HepG2 (cell line): ENCODE measurements around the gene PTPN18.

Experiments
- CTCF ChIP-seq: sonication (generic); formaldehyde crosslinking; IDR thresholded peaks from 2 replicates; pipeline ENCODE4 v1.5.0; 2020; ENCODE audit warnings: mild to moderate bottlenecking, missing genetic modification reagents, moderate library complexity
- ZNF639 ChIP-seq: conservative IDR thresholded peaks from 2 replicates; pipeline ENCODE4 v1.6.1; 2018; ENCODE audit warnings: missing genetic modification reagents

DNA sequence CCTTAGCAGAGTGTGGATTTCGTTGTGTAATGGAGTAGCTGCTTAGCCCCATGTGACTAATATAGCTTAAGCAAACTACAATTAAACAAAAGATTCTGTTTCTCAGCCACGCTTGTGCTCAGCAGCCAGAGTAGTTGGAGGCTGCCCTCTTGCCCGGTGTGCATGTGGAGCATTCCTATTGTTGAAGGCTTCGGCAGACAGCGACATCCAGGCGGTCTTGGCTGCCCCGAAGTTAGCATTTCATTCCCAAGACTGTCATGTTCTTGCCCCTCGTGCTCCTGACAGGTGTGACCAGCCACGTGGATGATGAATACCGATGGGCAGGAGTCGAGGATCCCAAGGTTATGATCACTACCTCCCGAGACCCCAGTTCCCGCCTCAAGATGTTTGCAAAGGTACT lies 10.8 kb upstream of the PTPN18 start:
- no peak for TF ChIP-seq ZNF639 (CRISPR knock-in tag)
- no peak for TF ChIP-seq CTCF (CRISPR knock-in tag)
